HT-29 (cell line): ENCODE data around the gene PTPRR. TPM values are rescaled to one million over a fixed set of nuclear protein-coding genes. Genes with fewer than 3 reads are reported as not detected.

Experiments used
- DNase-seq: peaks from one replicate; pipeline ENCODE4 v3.0.0-alpha.2; 2015; ENCODE audit warnings: low spot score
- total RNA-seq: library from RNA; depleted of rRNA; stranded (reverse); fragments of >200 nt; shearing (Covaris generic); gene quantifications from 2 replicates; pipeline ENCODE4 v1.2.3, GENCODE V29; 2014

PTPRR gene
- total RNA-seq, 1 experiment from 2014 or later, result 0.66 TPM

- DNase-seq, result no peak
These were observed 273.7 kb downstream of the PTPRR start for GRCh38 chr12:70646850-70647249.

GRCh38 chr12:70645494-70646317 is 274.8 kb downstream of the PTPRR start:
- peak; percentile 87 for DNase-seq

GRCh38 chr12:70644861-70645260 is 275.7 kb downstream of the PTPRR start:
- no peak for DNase-seq

GRCh38 chr12:70643939-70644338 is 276.6 kb downstream of the PTPRR start:
- DNase-seq, result no peak

- DNase-seq, result no peak
These were observed 278.8 kb downstream of the PTPRR start for GRCh38 chr12:70641691-70642090.

GRCh38 chr12:70640901-70641300 is 279.6 kb downstream of the PTPRR start:
- no peak for DNase-seq

GRCh38 chr12:70639535-70639934 is 281.0 kb downstream of the PTPRR start:
- DNase-seq, result no peak

GRCh38 chr12:70638639-70639360 is 281.7 kb downstream of the PTPRR start:
- DNase-seq, result peak; percentile 61

- no peak for DNase-seq
These were observed 283.0 kb downstream of the PTPRR start, which contains the start of gene PTPRB for GRCh38 chr12:70637303-70638085. TSS of gene PTPRB (minus strand) at chr12:70637429. CDS start at chr12:70637395, 34 bp downstream.

- no peak for DNase-seq
These were observed 284.8 kb downstream of the PTPRR start for GRCh38 chr12:70635755-70636154.

- no peak for DNase-seq
These were observed 291.6 kb downstream of the PTPRR start for GRCh38 chr12:70628701-70629480.

- no peak for DNase-seq
These were observed 292.9 kb downstream of the PTPRR start for GRCh38 chr12:70627677-70628076.

GRCh38 chr12:70626180-70626579 is 294.4 kb downstream of the PTPRR start:
- DNase-seq, result no peak

- no peak for DNase-seq
These were observed 300.9 kb downstream of the PTPRR start for GRCh38 chr12:70619471-70620152.

- DNase-seq, result no peak
These were observed 302.2 kb downstream of the PTPRR start for GRCh38 chr12:70618371-70618770.

- no peak for DNase-seq
These were observed 303.1 kb downstream of the PTPRR start for GRCh38 chr12:70617450-70617849.

GRCh38 chr12:70615174-70615866 is 305.2 kb downstream of the PTPRR start:
- no peak for DNase-seq

GRCh38 chr12:70609739-70610491 is 310.6 kb downstream of the PTPRR start:
- DNase-seq, result peak; percentile 69

- DNase-seq, result peak; percentile 54
These were observed 311.3 kb downstream of the PTPRR start for GRCh38 chr12:70609203-70609602.
